HG03039 (cell line): ENCODE results near the gene MYO3B.
"Not testable (repeated sequence)": the region's sequence is repeated elsewhere in the genome, so short reads cannot be mapped to it uniquely, and the experiment has no call there.

Source experiments
- ATAC-seq: cut with Tn5 transposase; IDR thresholded peaks from one replicate; pipeline ENCODE4 v1.9.1; 2021; ENCODE audit warnings: mild to moderate bottlenecking, moderate library complexity; ENCODE audit not compliant: unreplicated experiment

Gene MYO3B

GRCh38 chr2:170456914-170457313, 279.0 kb downstream of the MYO3B start:
- ATAC-seq: no peak

GRCh38 chr2:170457742-170458141, 279.8 kb downstream of the MYO3B start:
- no peak for ATAC-seq

GRCh38 chr2:170461889-170462288, 283.9 kb downstream of the MYO3B start:
- no peak for ATAC-seq

- no peak for ATAC-seq
Measured at GRCh38 chr2:170462433-170463205, 284.7 kb downstream of the MYO3B start.

- no peak for ATAC-seq
Measured at GRCh38 chr2:170463206-170463537, 285.2 kb downstream of the MYO3B start.

GRCh38 chr2:170464268-170464667, 286.3 kb downstream of the MYO3B start:
- ATAC-seq: no peak

GRCh38 chr2:170465241-170465640, 287.3 kb downstream of the MYO3B start:
- no peak for ATAC-seq

GRCh38 chr2:170466632-170467031, 288.7 kb downstream of the MYO3B start:
- ATAC-seq: no peak

- ATAC-seq: no peak
Measured at GRCh38 chr2:170467568-170468422, 289.8 kb downstream of the MYO3B start.

- ATAC-seq: no peak
Measured at GRCh38 chr2:170468557-170468956, 290.6 kb downstream of the MYO3B start.

- ATAC-seq: not testable (repeated sequence)
Measured at GRCh38 chr2:170472498-170472897, 294.6 kb downstream of the MYO3B start.

GRCh38 chr2:170475878-170476277, 297.9 kb downstream of the MYO3B start:
- ATAC-seq: no peak

- ATAC-seq: no peak
Measured at GRCh38 chr2:170477630-170478029, 299.7 kb downstream of the MYO3B start.

GRCh38 chr2:170481201-170481600, 303.3 kb downstream of the MYO3B start:
- no peak for ATAC-seq

GRCh38 chr2:170484552-170484951, 306.6 kb downstream of the MYO3B start:
- ATAC-seq: no peak

GRCh38 chr2:170485254-170486026, 307.5 kb downstream of the MYO3B start:
- ATAC-seq: no peak

- no peak for ATAC-seq
Measured at GRCh38 chr2:170486730-170487129, 308.8 kb downstream of the MYO3B start.

GRCh38 chr2:170488807-170489206, 310.9 kb downstream of the MYO3B start:
- no peak for ATAC-seq

- ATAC-seq: no peak
Measured at GRCh38 chr2:170492010-170492409, 314.1 kb downstream of the MYO3B start.

GRCh38 chr2:170493426-170494097, 315.6 kb downstream of the MYO3B start:
- ATAC-seq: no peak

- no peak for ATAC-seq
Measured at GRCh38 chr2:170495896-170496295, 317.9 kb downstream of the MYO3B start.
